ENCODE results near the gene INTU. TPM values are rescaled to one million over a fixed set of nuclear protein-coding genes. Genes with fewer than 3 reads are reported as not detected.

Gene INTU
- total RNA-seq, 1 experiment from 2014 or later = 10.7 TPM

DNA sequence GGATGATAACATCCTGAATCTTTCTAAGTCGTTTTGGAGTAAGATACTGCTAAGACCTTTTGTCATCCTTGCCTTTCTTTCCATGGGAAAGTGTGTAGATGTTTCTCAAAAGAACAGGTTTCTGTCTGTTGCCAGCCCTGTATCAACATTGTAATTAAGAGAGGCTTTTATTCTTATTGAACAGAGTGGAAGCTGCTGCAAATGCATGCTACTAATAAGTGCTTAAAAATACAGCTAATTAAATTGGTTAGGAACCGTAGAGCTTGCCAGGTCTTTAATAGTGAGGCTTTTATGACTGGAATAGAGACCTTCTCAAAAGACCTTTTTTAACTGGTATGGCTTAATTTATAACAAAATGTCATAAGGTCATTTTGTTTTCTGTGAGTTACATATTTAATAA lies 34.4 kb downstream of the INTU start:
- Histone ChIP-seq H3K79me1 (ENCODE audit: insufficient read depth, low read depth, low read length, poor library complexity, severe bottlenecking) (no peaks in the 10 kb centered on the region), H3K4ac (ENCODE audit: low read depth, low read length) (no peak overlapping the region), H3K4me2 (ENCODE audit: insufficient read depth, insufficient read length, low read length) (no peak overlapping the region), H2BK5ac (ENCODE audit: insufficient read length, low read length) (no peak overlapping the region), H4K20me1 (ENCODE audit: control insufficient read depth, insufficient read depth, insufficient read length) (no peaks in the 10 kb centered on the region), H2AFZ (ENCODE audit: low read length) (no peak overlapping the region), H3K56ac (ENCODE audit: insufficient read length, low read depth, low read length) (no peak overlapping the region), H4K5ac (ENCODE audit: insufficient read length, low read depth, low read length) (no peak overlapping the region), H2AK5ac (ENCODE audit: insufficient read length, low read length) (no peak overlapping the region), H3K14ac (ENCODE audit: insufficient read depth, low read length) (no peak overlapping the region), H3K27ac (ENCODE audit: insufficient read length, low read depth, low read length) (no peak overlapping the region), H3K79me2 (ENCODE audit: insufficient read depth, low read length) (no peaks in the 10 kb centered on the region), H3K9ac (ENCODE audit: extremely low read depth, insufficient read length, low read length) (no peak overlapping the region), H3K4me1 (ENCODE audit: insufficient read depth, low read length) (no peaks in the 10 kb centered on the region; the same call in 1 of the 2 replicates), H3T11ph (ENCODE audit: low read length) (no peak overlapping the region), H3K23ac (ENCODE audit: insufficient read length, low read depth, low read length) (no peak overlapping the region), H2BK120ac (ENCODE audit: low read depth, low read length, poor library complexity, severe bottlenecking) (no peak overlapping the region), H2BK20ac (ENCODE audit: low read depth, low read length, poor library complexity, severe bottlenecking) (no peak overlapping the region), H2BK15ac (ENCODE audit: low read depth, low read length) (no peak overlapping the region), H3K18ac (ENCODE audit: insufficient read length, low read depth, low read length) (no peak overlapping the region), H4K8ac (replicated peaks; ENCODE audit: insufficient read length, low read depth, low read length) (no peak overlapping the region), H3K23me2 (ENCODE audit: insufficient read length, low read depth, low read length, poor library complexity, severe bottlenecking) (no peaks in the 10 kb centered on the region), H3K27me3 (ENCODE audit: insufficient read depth, low read length) (no peaks in the 10 kb centered on the region), H3K9me3 (ENCODE audit: control insufficient read depth, low read depth, low read length) (no peaks in the 10 kb centered on the region), H4K91ac (ENCODE audit: insufficient read length, low read depth, low read length) (no peak overlapping the region), H2BK12ac (ENCODE audit: insufficient read length, low read depth, low read length) (no peak overlapping the region)
- TF ChIP-seq, protein P1, sequence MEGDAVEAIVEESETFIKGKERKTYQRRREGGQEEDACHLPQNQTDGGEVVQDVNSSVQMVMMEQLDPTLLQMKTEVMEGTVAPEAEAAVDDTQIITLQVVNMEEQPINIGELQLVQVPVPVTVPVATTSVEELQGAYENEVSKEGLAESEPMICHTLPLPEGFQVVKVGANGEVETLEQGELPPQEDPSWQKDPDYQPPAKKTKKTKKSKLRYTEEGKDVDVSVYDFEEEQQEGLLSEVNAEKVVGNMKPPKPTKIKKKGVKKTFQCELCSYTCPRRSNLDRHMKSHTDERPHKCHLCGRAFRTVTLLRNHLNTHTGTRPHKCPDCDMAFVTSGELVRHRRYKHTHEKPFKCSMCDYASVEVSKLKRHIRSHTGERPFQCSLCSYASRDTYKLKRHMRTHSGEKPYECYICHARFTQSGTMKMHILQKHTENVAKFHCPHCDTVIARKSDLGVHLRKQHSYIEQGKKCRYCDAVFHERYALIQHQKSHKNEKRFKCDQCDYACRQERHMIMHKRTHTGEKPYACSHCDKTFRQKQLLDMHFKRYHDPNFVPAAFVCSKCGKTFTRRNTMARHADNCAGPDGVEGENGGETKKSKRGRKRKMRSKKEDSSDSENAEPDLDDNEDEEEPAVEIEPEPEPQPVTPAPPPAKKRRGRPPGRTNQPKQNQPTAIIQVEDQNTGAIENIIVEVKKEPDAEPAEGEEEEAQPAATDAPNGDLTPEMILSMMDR (conservative IDR thresholded peaks at IDR 0.05) = no peak
- Mint-ChIP-seq H3K36me3 (ENCODE audit: insufficient read depth in 1 of 3, low read depth in 3 of 3) (peaks cover 0 to 3% (median 2%) of the 10 kb centered on the region in 3 experiments; a peak in 2 of 7 replicates), H3K9me3 (no peaks in the 10 kb centered on the region), H3K4me3 (no peak overlapping the region), H3K27me3 (ENCODE audit: low read depth) (no peaks in the 10 kb centered on the region), H3K4me1 (peaks cover 22 to 25% of the 10 kb centered on the region in 2 experiments), H3K27ac (no peak overlapping the region)
- no peak for DNase-seq
- WGBS (ENCODE audit: extremely low coverage, insufficient read length, low lambda C conversion rate) = no CpG with 5 or more reads among the region's 2 CpGs

All from H9 (cell line).